RKO (cell line): ENCODE results near the gene COL4A6.
"Not testable (repeated sequence)": the region's sequence is repeated elsewhere in the genome, so short reads cannot be mapped to it uniquely, and the experiment has no call there.

Experiments used
- DNase-seq: peaks from one replicate; pipeline ENCODE4 v3.0.0-alpha.2; 2016; ENCODE audit warnings: low spot score

The COL4A6 gene

DNA sequence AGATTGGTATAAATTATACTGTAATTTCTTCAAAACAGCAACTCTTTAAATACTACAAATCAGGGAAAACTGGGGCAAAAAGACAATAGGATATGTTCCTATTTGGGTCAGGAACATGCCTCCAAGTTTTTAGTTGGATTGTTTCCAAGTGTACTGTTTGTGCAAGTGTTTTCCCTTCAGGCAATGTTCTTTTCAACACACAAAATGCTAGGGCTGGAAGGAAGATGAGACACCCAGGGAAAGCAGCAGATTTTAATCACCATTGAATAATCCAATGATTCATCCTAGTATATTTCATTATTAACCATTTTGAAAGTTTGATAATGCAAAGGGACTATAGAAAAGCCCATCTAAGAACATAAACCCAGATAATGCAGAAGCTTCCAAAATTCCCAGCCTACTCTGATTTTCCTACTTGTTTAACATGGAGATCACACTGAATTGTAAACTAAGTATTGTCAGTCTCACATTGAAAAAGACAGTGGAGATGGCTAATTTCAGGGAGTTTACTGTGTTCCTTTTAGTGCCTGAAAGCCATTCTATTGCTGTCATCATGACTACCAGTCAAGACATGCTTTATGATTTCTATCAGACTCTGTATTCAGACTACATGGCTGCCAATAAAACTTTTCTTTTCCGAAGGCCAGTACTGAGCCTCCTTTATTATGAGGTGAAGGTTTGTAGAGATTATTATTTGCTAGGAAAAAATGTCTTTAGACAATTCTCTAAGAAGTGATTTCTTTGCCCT lies 38.6 kb downstream of the COL4A6 start:
- no peak for DNase-seq

GRCh38 chrX:108397627-108398391 lies 40.4 kb downstream of the COL4A6 start:
- peak; percentile 21 for DNase-seq

DNA sequence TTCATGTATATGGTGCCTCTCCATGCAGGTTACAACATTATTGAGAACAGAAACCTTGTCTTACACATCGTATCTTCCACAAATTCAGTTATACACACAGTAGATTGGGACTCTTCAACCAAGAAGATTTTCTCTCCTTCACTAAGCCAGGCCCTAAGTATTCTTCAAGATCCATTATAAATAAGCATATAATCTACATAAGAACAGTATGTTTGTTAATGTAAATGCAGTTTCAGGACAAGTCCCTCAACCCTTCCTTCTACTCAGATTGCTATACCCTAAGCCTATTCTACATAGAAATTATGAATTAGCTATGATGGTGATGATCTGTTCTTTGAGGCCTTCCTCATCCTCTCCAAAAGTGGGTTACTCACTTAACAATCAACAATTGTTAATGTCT lies 41.2 kb downstream of the COL4A6 start:
- no peak for DNase-seq

DNA sequence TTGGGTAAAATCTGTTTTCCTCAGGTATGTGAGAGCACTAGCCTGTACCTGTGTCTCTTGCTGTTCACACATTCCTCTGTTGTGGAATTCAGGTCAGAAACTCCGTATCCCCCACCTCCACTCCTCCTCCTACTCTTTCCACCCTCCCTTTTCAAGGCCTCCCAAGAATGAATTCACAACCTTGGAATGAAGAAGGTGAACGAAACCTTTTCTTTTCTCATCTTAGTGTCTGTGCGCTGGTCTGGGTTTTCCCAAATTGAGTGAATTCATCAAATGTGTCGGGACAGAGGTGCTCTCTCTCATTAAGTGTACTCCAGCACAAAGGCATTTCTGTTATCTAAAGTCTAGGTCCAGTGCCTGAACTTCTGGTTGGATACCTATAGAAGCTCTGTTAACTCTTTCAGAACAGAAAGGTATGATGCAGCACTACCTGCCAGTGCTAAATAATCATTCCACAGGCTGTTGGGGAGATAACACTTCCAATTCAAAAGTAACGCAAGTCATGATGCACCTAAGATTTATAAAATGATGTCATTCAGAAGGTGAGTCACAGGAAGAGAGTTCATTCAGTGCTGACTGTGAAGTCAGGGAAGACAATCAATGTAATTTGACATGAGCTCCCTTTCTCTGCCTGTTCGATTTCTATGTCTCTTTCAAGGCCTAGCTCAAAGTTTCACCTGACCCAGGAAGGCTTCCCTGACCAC lies 41.9 kb downstream of the COL4A6 start:
- DNase-seq = peak; percentile 69

GRCh38 chrX:108390976-108391717 lies 47.1 kb downstream of the COL4A6 start:
- not testable (repeated sequence) for DNase-seq

DNA sequence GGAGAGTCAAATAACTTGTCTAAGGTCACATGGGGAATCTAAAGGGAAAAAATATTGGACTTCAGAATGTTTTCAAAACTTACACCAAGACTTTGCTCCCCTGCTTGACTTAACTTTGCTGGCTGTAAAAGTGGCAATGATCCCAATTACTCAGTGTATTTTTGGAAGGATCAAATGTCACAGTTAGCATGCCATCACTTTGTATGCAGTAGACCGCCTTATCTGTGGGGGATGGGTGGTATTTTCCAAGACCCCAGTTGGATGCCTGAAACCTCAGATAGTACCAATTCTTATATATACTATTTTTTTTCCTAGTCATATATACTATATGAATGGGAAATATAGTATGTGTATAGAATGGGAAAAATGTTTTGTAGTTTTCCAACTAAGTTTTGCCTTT lies 53.4 kb downstream of the COL4A6 start:
- DNase-seq = no peak

GRCh38 chrX:108380222-108380621 lies 58.0 kb downstream of the COL4A6 start:
- DNase-seq = no peak

DNA sequence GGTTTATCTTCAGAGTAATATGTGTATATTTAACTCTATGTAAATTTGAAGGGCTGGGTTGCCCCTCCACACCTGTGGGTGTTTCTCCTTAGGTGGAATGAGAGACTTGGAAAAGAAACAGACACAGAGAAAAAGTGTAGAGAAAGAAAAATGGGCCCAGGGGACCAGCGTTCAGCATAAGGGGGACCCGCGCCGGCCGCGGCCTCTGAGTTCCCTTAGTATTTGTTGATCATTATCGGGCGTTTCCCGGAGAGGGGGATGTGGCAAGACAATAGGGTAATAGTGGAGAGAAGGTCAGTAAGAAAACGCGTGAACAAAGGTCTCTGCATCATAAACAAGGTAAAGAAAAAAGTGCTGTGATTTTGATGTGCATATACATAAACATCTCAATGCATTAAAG lies 61.4 kb downstream of the COL4A6 start:
- DNase-seq = not testable (repeated sequence)

DNA sequence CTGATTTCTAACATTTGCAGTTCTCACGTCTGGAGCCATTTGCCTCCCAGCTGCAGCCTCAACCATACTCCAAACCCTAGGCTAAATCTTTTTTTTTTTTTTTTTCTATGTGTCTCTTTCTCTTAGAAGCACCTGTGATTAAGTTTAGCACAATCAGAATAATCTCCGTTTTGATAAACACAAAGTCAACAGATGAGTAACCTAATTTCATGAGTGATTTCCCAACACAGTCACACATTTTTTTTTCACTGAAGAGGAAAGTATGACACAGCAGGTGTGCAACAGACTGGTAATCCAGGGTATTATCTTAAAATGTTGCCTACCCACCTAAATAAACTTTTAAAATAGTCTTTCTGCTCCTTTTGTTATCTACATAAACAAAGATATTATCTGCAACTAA lies 62.6 kb downstream of the COL4A6 start:
- DNase-seq = not testable (repeated sequence)

DNA sequence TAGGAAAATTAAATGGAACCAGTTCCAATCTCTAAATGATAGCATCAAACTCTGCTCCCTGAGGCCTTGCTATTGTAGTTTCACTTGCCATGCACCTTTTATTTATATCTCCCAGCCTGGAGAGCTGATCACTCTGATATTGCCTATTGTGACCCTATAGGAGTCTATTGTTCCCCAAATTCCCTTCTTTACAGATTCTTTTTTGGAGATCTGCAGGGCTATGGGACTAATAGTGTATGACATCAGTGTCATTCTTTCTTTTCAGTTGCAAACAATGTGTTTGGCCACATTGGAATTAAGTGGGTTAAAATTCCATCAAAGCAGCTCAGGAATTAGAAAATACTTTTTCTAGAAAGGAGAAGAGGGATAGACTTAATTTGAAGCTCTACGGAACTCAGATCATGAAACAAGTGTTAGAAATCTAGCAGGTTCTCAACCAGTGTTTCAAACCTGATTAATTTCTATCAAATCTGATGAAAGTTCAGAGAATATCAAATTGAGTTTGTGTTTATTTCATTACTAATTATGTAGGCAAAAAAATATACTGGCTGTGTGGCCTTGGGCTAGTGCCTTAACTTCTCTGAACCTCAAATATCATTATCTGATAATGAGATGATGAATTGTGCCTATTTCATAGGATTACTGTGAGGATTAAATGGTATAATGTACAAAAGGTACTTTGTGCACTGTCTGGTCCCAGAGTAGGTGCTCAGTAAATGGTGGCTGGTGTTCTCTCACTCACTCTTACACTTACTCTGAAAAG lies 71.4 kb downstream of the COL4A6 start:
- DNase-seq = no peak

GRCh38 chrX:108362026-108362425 lies 76.2 kb downstream of the COL4A6 start:
- no peak for DNase-seq

DNA sequence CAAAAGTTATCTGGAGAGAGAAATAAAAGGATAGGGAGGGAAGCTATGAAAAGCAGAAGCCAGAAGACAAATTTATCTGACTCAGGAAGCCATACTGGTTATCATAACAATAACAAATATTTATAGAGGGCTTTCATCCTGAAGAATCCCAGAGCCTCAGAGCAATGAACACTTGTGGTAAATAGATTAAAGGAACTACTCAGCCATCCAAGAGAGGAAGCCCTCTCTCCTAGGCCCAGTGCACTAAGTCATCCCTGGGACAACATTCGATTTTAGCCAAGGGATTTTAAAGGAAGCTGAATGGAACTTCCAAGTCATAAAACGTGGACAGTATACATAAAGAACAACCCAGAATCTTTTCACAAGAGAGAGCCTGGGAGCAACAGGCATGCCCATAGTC lies 76.9 kb downstream of the COL4A6 start:
- DNase-seq = no peak

DNA sequence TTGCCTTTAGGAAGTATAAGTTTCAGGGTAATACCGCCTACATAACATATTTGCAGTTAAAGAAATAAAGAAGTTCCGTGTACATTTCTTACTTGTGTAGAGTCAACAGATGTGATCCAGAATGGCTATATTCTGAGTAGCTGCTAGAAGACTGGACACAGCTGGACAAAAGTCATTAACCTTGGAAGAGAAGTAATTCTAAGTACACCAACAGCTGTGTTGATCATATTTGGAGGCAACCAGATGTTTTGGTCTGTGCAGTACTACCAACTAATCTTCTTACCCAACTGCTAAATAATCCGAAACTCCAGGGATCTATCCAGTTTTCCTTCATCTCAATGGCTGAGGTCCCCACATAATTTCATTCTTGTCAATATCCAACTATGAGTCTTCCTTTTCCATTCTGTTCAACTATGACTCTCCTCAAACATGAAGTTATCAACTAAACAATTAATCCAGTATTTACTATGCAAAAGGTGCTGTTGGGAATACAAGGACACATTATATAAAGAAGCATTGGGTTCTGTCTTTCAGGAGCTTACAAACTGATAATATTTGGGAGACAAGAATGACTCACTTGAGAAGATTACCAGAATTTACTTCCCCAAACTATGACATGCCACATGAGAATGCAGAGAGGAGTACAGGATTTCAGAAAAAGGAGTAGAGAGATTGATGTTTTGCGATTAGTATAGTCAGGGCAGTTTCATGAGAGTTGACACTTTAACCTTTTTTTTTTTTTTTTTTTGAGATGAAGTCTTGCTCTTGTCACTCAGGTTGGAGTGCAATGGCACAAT lies 78.2 kb downstream of the COL4A6 start:
- DNase-seq = no peak

GRCh38 chrX:108353452-108353851 lies 84.8 kb downstream of the COL4A6 start:
- no peak for DNase-seq

DNA sequence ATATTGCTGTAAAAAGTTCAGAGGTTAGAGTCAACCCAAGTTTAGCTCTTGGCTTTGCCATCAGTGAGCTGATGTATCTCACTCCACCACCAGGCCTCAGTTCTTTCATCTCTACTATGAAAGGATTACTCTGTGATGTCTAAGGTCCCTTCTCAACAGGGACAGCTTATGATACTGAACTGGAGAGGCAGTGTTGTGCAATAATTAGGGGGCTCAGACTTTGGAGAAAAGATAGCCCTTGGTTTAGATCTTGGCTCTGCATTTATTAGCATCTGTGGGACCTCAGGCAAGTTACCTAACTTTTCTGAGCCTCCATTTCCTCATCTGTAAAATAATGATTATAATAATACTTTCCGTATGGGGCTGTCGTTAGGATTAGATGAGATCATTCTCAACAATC lies 89.0 kb downstream of the COL4A6 start:
- DNase-seq = no peak

DNA sequence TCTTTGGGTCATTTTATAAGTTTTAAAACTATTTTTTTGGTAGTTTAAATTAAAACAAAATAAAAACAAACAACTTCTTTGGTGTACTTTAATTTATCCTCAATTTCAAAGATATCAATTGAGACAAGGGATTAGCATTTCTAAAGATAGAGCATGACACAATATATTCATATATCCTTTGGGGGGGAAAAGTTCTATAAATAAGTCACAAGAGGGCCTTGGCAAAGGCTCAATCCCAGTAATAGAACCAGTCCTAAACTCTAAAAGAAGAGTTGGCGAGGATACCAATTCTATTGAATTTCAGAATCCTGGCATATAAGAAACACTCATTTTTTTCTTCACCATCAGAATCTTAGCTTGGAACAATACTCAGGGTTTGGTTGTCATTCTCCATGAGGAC lies 89.7 kb downstream of the COL4A6 start:
- DNase-seq = no peak

DNA sequence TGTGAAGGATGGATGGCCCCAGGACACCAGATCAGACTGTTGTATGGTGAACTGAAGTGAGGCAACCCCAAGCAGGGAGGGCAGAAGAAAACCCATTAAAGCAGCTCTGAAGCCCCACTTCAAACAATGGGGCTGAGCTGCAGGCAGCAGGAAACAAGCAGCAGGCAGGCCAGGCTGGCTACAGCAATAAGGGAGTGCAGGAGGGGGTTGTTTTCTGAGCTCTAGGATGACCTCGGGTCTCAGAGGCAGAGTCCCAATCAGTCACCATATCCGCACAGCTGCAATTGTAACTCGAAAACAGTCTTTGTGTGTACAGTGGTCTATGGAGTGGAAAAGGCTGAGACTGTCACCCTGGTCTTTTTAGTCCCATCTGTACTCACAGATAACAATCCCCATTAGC lies 90.4 kb downstream of the COL4A6 start:
- DNase-seq = no peak

- DNase-seq = no peak
Measured at GRCh38 chrX:108344216-108344615, 94.0 kb downstream of the COL4A6 start.

GRCh38 chrX:108341947-108342346 lies 96.3 kb downstream of the COL4A6 start:
- DNase-seq = no peak

GRCh38 chrX:108332281-108332680 lies 105.9 kb downstream of the COL4A6 start:
- DNase-seq = no peak
